GM12872 (cell line): Measurements from ENCODE around the gene PLA1A.

ENCODE experiments used
- CTCF ChIP-seq: IDR thresholded peaks from 3 replicates; pipeline ENCODE4 v1.5.1; 2011; ENCODE audit warnings: low read depth, mild to moderate bottlenecking, low read length, moderate library complexity; ENCODE audit not compliant: insufficient read depth

The PLA1A gene

GRCh38 chr3:119673875-119674274, 76.2 kb downstream of the PLA1A start:
- no peak for TF ChIP-seq CTCF

GRCh38 chr3:119675188-119675874, 77.6 kb downstream of the PLA1A start:
- no peak for TF ChIP-seq CTCF

- no peak for TF ChIP-seq CTCF
Measured at GRCh38 chr3:119676020-119676419, 78.3 kb downstream of the PLA1A start.

- no peak for TF ChIP-seq CTCF
Measured at GRCh38 chr3:119676771-119677640, 79.3 kb downstream of the PLA1A start, which contains the start of gene COX17. TSS of gene COX17 (minus strand) at chr3:119677406. CDS start at chr3:119677310, 96 bp downstream.

GRCh38 chr3:119677641-119677934, 79.9 kb downstream of the PLA1A start:
- TF ChIP-seq CTCF, result no peak
